Ascending aorta (tissue), 2 donors: ENCODE data around the gene CCNYL1. TPM values are rescaled to one million over a fixed set of nuclear protein-coding genes. Genes with fewer than 3 reads are reported as not detected.

ENCODE experiments used
- DNase-seq, 2 donors: peaks; one replicate each; pipeline ENCODE4 v3.0.0-alpha.2; 2019; ENCODE audit warnings: low spot score in 2 of 2
- H3K27ac ChIP-seq, 2 donors: fragments of 200-600 bp; sonication (generic); one replicate each; pipeline ENCODE4 v1.5.1; 2016 to 2017; ENCODE audit warnings: mild to moderate bottlenecking in 1 of 2
- H3K27me3 ChIP-seq: fragments of 200-600 bp; sonication (generic); one replicate; pipeline ENCODE4 v1.5.1; 2017
- H3K36me3 ChIP-seq, 2 donors: fragments of 200-600 bp; sonication (generic); one replicate each; pipeline ENCODE4 v1.5.1; 2016
- H3K4me1 ChIP-seq, 2 donors: fragments of 200-600 bp; sonication (generic); one replicate each; pipeline ENCODE4 v1.5.1; 2016 to 2017; ENCODE audit warnings: mild to moderate bottlenecking in 1 of 2
- H3K4me3 ChIP-seq, 2 donors: fragments of 200-600 bp; sonication (generic); one replicate each; pipeline ENCODE4 v1.5.1; 2016 to 2017; ENCODE audit warnings: mild to moderate bottlenecking in 1 of 2
- H3K9me3 ChIP-seq, 2 donors: fragments of 200-600 bp; sonication (generic); one replicate each; pipeline ENCODE4 v1.5.1; 2016
- CTCF ChIP-seq, 3 experiments: fragments of 200-600 bp in 2 of 3; fragments of 450-650 bp in 1 of 3; sonication (generic) in 2 of 3; IDR thresholded peaks; one replicate each; pipeline ENCODE4 v1.5.1; 2016 to 2019; ENCODE audit warnings: antibody characterized with exemption in 3 of 3, mild to moderate bottlenecking in 1 of 3, moderate library complexity in 1 of 3
- intact Hi-C: fragments of 100-400 bp; cut with DNase I; formaldehyde crosslinking; loops from one replicate; pipeline ENCODE4 v1.15.1; 2023
- total RNA-seq: library from RNA; depleted of rRNA; stranded (reverse); fragments of >200 nt; gene quantifications from one replicate; pipeline ENCODE4 v1.1.0, GENCODE V29; 2016

CCNYL1 gene
- total RNA-seq, 1 donor from 2014 or later = 12.3 TPM

- no peaks in the 10 kb centered on the region for H3K36me3 ChIP-seq
- no peak for TF ChIP-seq CTCF (IDR thresholded peaks at IDR 0.05)
- no peaks in the 10 kb centered on the region for H3K27me3 ChIP-seq
- no peak overlapping the region for H3K4me3 ChIP-seq
- H3K4me1 ChIP-seq = no peaks in the 10 kb centered on the region
- no peak overlapping the region for H3K27ac ChIP-seq
- H3K9me3 ChIP-seq = no peaks in the 10 kb centered on the region
- intact Hi-C loops = no loop called here
- no peak for DNase-seq
Measured at GRCh38 chr2:207704078-207704477, 7.4 kb upstream of the CCNYL1 start.

- Histone ChIP-seq H3K27me3 (no peaks in the 10 kb centered on the region), H3K9me3 (no peaks in the 10 kb centered on the region), H3K36me3 (no peaks in the 10 kb centered on the region), H3K4me3 (no peak overlapping the region), H3K27ac (no peak overlapping the region), H3K4me1 (no peaks in the 10 kb centered on the region)
- DNase-seq = no peak
- no peak for TF ChIP-seq CTCF (IDR thresholded peaks at IDR 0.05)
- intact Hi-C loops = loop anchor here (5.0 kb wide), 1 partner anchor 1547 kb away; the partner anchor contains the start of genes EEF1B2 and NDUFS1
Measured at GRCh38 chr2:207704671-207705070, 6.8 kb upstream of the CCNYL1 start.

GRCh38 chr2:207706936-207707860 lies 4.2 kb upstream of the CCNYL1 start:
- no peaks in the 10 kb centered on the region for H3K27me3 ChIP-seq
- no peaks in the 10 kb centered on the region for H3K36me3 ChIP-seq
- DNase-seq = no peak
- H3K4me3 ChIP-seq = no peak overlapping the region
- no peaks in the 10 kb centered on the region for H3K4me1 ChIP-seq
- no peaks in the 10 kb centered on the region for H3K9me3 ChIP-seq
- intact Hi-C loops = loop anchor here (5.0 kb wide), 1 partner anchor 1550 kb away; the partner anchor contains the start of genes EEF1B2 and NDUFS1
- H3K27ac ChIP-seq = no peak overlapping the region
- no peak for TF ChIP-seq CTCF (IDR thresholded peaks at IDR 0.05)

DNA sequence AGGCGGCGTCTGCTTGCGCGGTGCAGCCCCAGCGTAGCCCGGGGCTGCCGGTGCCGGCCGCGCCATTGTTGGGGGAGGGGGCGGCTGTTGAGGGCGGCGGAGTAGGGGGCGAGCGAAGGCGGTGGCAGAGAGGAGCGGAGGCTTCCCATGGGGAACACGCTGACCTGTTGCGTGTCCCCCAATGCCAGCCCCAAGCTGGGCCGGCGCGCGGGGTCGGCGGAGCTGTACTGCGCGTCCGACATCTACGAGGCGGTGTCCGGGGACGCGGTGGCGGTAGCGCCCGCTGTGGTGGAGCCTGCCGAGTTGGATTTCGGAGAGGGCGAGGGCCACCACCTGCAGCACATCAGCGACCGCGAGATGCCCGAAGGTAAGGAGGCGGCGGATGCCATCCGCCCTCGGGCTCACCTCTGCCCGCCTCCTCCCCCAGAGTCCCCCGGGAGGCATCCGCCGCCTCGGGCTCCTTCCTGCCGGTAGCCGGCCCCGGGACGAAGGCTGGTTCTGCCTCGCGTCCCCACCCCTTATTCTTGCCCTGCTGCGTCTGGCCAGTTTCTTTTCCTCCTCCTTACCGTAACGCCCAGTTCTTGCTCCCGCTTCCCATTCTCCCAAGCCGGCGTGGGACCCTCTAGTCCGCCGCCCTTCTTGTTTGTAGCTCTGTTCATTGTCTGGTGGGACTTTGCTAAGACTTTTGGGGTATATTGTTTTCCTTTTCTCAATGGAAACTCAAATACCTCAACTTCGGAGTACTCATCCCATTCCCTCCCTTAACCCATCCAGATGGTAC lies 500 bp downstream of the CCNYL1 start:
- intact Hi-C loops = loop anchor here (1.0 to 5.0 kb wide), 8 partner anchors 57 to 1810 kb away; partner anchors contain the start of genes CREB1, FASTKD2, FZD5 and KLF7

More for the DNA sequence above, 500 bp downstream of the CCNYL1 start:
- Histone ChIP-seq H3K9me3 (no peaks in the 10 kb centered on the region), H3K27ac (peak overlapping the region; percentile 88 to 90), H3K27me3 (no peaks in the 10 kb centered on the region), H3K4me3 (peak overlapping the region; percentile 75 to 92), H3K36me3 (no peaks in the 10 kb centered on the region), H3K4me1 (peaks cover 0 to 6% of the 10 kb centered on the region in 2 donors)
- no peak for TF ChIP-seq CTCF (IDR thresholded peaks at IDR 0.05)
- peak in 1 of 2 donors; percentile 73 for DNase-seq
